ENCODE results near the gene STOM.

Gene STOM

DNA sequence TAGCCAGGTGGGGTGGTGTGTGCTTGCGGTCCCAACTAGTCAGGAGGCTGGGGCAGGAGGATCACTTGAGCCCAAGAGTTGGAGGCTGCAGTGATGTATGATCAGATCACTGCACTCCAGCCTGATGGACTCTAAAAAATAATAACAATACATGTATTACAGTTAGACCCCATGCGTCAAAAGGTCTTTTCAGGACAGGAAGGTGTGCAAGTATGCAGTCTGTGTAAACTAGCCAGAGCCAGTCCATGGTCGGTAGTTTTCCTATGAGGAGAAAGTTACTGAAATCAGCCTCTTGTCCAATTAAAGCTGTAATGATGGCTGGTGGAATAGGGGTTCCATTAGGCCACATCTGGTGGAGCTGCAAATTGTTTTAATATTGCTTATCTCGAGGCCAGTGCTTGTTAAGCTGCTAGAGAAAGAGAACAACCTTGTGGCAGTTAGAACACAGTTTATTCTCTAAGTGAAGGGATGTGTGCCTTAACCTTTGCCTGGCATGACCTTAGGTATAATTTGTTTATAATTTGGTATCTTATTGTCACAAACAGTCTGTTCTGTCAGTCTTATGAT lies 1.5 kb upstream of the STOM start:
- DNase-seq (no peak), ATAC-seq (ENCODE audit: insufficient read depth, low read depth) (no peak)
- TF ChIP-seq CTCF (IDR thresholded peaks at IDR 0.05; ENCODE audit: borderline replicate concordance, extremely low read depth, low read length, poor library complexity, severe bottlenecking) = no peak
- TF ChIP-seq EZH2 (IDR thresholded peaks at IDR 0.05; ENCODE audit: borderline replicate concordance, low read depth, low read length, severe bottlenecking) = no peak
- Histone ChIP-seq H4K20me1 (ENCODE audit: insufficient read depth, low read length) (no peaks in the 10 kb centered on the region), H3K79me2 (ENCODE audit: insufficient read depth, low read length) (no peaks in the 10 kb centered on the region), H3K9ac (ENCODE audit: low read depth, low read length) (no peak overlapping the region), H2AFZ (ENCODE audit: low read depth, low read length) (no peak overlapping the region), H3K4me3 (ENCODE audit: low read depth in 1 of 2, low read length in 2 of 2) (no peak overlapping the region), H3K4me1 (ENCODE audit: insufficient read depth, low read length) (no peaks in the 10 kb centered on the region), H3K4me2 (ENCODE audit: insufficient read depth, low read length) (no peak overlapping the region), H3K27me3 (ENCODE audit: insufficient read depth, low read length, poor library complexity) (peaks cover 6% of the 10 kb centered on the region), H3K9me3 (ENCODE audit: insufficient read depth, low read length, severe bottlenecking) (no peaks in the 10 kb centered on the region), H3K36me3 (ENCODE audit: insufficient read depth, low read length) (no peaks in the 10 kb centered on the region), H3K27ac (ENCODE audit: low read length) (no peak overlapping the region)

DNA sequence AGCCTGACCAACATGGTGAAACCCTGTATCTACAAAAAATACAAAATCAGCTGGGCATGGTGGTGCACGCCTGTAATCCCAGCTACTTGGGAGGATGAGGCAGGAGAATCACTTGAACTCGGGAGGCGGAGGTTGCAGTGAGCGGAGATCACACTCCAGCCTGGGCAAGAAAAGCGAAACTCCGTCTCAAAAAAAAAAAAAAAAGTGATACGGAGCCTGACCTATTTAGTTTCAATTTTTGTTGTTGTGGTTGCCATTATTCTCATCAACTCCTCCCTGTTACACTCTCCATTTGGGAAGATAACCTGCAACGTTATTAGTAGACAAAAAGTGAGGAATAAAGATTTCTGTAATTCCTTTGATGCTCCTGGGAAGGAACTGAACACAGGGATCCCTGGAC lies 1.3 kb downstream of the STOM start:
- H3K9ac ChIP-seq (ENCODE audit: low read depth, low read length) = no peak overlapping the region
- H3K9me3 ChIP-seq (ENCODE audit: insufficient read depth, low read length, severe bottlenecking) = no peaks in the 10 kb centered on the region
- DNase-seq (no peak), ATAC-seq (ENCODE audit: insufficient read depth, low read depth) (no peak)
- no peaks in the 10 kb centered on the region for H3K79me2 ChIP-seq (ENCODE audit: insufficient read depth, low read length)
- no peak overlapping the region for H3K4me3 ChIP-seq (ENCODE audit: low read depth in 1 of 2, low read length in 2 of 2)
- H2AFZ ChIP-seq (ENCODE audit: low read depth, low read length) = no peak overlapping the region
- peaks cover 2% of the 10 kb centered on the region for H3K27me3 ChIP-seq (ENCODE audit: insufficient read depth, low read length, poor library complexity)
- H4K20me1 ChIP-seq (ENCODE audit: insufficient read depth, low read length) = no peaks in the 10 kb centered on the region
- TF ChIP-seq CTCF (IDR thresholded peaks at IDR 0.05; ENCODE audit: borderline replicate concordance, extremely low read depth, low read length, poor library complexity, severe bottlenecking) (no peak), EZH2 (IDR thresholded peaks at IDR 0.05; ENCODE audit: borderline replicate concordance, low read depth, low read length, severe bottlenecking) (no peak)
- H3K36me3 ChIP-seq (ENCODE audit: insufficient read depth, low read length) = no peaks in the 10 kb centered on the region
- H3K4me2 ChIP-seq (ENCODE audit: insufficient read depth, low read length) = no peak overlapping the region
- H3K27ac ChIP-seq (ENCODE audit: low read length) = no peak overlapping the region
- no peaks in the 10 kb centered on the region for H3K4me1 ChIP-seq (ENCODE audit: insufficient read depth, low read length)

DNA sequence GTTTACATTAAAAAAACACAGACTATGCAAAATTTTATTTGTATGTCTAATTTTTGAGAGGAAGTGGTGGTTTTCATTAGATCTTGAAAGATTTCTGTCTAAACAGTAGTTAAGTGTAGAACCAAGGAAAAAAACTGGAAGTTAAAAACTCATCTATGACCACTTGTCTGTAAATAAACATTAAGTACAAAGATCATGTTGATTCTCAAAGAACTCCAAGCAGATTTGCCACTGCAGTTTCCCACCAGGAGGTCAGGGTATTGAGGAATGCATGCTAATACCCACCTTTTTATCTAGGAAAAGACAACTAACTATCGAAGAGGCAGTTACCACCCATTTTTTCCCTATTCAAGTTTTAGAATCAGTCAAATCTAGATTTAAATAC lies 1.9 kb downstream of the STOM start:
- Histone ChIP-seq H3K27ac (ENCODE audit: low read length) (no peak overlapping the region), H3K79me2 (ENCODE audit: insufficient read depth, low read length) (no peaks in the 10 kb centered on the region), H3K36me3 (ENCODE audit: insufficient read depth, low read length) (no peaks in the 10 kb centered on the region), H4K20me1 (ENCODE audit: insufficient read depth, low read length) (no peaks in the 10 kb centered on the region), H3K4me2 (ENCODE audit: insufficient read depth, low read length) (no peak overlapping the region), H3K9me3 (ENCODE audit: insufficient read depth, low read length, severe bottlenecking) (no peaks in the 10 kb centered on the region), H3K4me3 (ENCODE audit: low read depth in 1 of 2, low read length in 2 of 2) (no peak overlapping the region), H3K27me3 (ENCODE audit: insufficient read depth, low read length, poor library complexity) (peaks cover 3% of the 10 kb centered on the region), H3K4me1 (ENCODE audit: insufficient read depth, low read length) (no peaks in the 10 kb centered on the region), H2AFZ (ENCODE audit: low read depth, low read length) (no peak overlapping the region), H3K9ac (ENCODE audit: low read depth, low read length) (no peak overlapping the region)
- TF ChIP-seq CTCF (IDR thresholded peaks at IDR 0.05; ENCODE audit: borderline replicate concordance, extremely low read depth, low read length, poor library complexity, severe bottlenecking) (no peak), EZH2 (IDR thresholded peaks at IDR 0.05; ENCODE audit: borderline replicate concordance, low read depth, low read length, severe bottlenecking) (no peak)
- ATAC-seq (ENCODE audit: insufficient read depth, low read depth) (no peak), DNase-seq (no peak)
